Stimulated activated naive B cell treated with anti-CD40 and anti-IgM and Interleukin-4, amounts not matched to agents 10 μg/mL and 1 μg/mL and 100 μg/mL, for 72 hours (primary cell): ENCODE measurements around the gene SYNJ1.

ENCODE experiments used
- ATAC-seq, 2 donors: fragments of 150-1000 bp; cut with Tn5 transposase; replicated peaks; 2 replicates each; pipeline ENCODE4 v1.10.0; 2021; ENCODE audit warnings: moderate library complexity in 1 of 2
- DNase-seq: peaks from one replicate; pipeline ENCODE4 v3.0.0; 2021
- H3K27ac Mint-ChIP-seq: one replicate; pipeline ENCODE4 v1.8.0; 2022; ENCODE audit warnings: mild to moderate bottlenecking, mixed read lengths
- H3K27me3 Mint-ChIP-seq, 2 donors: one replicate each; pipeline ENCODE4 v1.8.0; 2022; ENCODE audit warnings: mixed read lengths in 2 of 2
- H3K36me3 Mint-ChIP-seq, 2 donors: one replicate each; pipeline ENCODE4 v1.8.0; 2022; ENCODE audit warnings: mixed read lengths in 2 of 2, mild to moderate bottlenecking in 1 of 2
- H3K4me1 Mint-ChIP-seq, 2 donors: one replicate each; pipeline ENCODE4 v1.8.0; 2022; ENCODE audit warnings: mixed read lengths in 2 of 2, mild to moderate bottlenecking in 1 of 2
- H3K4me3 Mint-ChIP-seq, 2 donors: one replicate each; pipeline ENCODE4 v1.8.0; 2022; ENCODE audit warnings: mild to moderate bottlenecking in 2 of 2, mixed read lengths in 2 of 2, moderate library complexity in 1 of 2
- H3K9me3 Mint-ChIP-seq, 2 donors: one replicate each; pipeline ENCODE4 v1.8.0; 2022; ENCODE audit warnings: mixed read lengths in 2 of 2, mild to moderate bottlenecking in 1 of 2

SYNJ1 gene

DNA sequence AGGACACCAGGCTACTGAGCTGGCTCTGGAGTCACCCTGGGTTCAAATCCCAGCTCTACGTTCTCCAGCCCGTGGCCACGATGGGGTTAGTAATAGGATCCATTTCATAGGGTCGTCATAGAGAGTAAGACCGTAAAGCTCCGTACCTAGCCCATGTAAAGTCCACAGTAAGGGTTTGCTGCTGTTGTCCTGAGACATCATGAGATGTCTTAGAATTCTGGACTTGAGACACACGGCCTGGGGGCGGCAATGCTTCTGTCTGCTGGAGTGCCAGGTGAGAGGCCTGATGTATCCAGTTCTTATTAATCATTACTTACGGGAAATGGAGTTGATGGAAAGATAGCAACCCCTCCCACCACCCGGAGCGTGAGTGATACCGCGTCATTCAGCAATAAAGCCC is 146.1 kb downstream of the SYNJ1 start:
- ATAC-seq (no peak), DNase-seq (no peak)
- H3K27me3 Mint-ChIP-seq, result no peaks in the 10 kb centered on the region
- H3K4me3 Mint-ChIP-seq, result no peak overlapping the region
- no peak overlapping the region for H3K27ac Mint-ChIP-seq
- no peaks in the 10 kb centered on the region for H3K9me3 Mint-ChIP-seq
- no peaks in the 10 kb centered on the region for H3K4me1 Mint-ChIP-seq
- peaks cover 16 to 21% of the 10 kb centered on the region in 2 donors for H3K36me3 Mint-ChIP-seq

DNA sequence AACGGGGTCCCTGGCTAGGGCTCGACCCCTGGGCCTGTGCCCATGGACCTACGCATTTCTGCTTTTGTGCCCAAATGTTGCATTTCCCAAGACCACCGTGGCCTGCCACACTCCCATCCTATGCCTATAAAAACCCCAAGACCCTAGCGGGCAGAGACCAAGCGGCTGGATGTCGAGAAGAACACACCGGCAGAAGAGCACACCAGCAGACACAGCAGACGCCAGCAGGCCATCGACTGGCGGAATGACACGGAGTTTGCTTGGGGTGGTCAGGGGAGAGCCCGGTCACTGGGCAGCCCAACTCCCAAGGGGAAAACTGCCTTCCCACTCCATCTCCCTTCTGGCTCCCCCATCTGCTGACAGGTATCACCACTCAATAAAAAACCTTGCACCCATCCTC is 146.9 kb downstream of the SYNJ1 start:
- Mint-ChIP-seq H3K9me3 (no peaks in the 10 kb centered on the region), H3K4me3 (no peak overlapping the region), H3K27ac (no peak overlapping the region), H3K36me3 (peaks cover 16 to 21% of the 10 kb centered on the region in 2 donors), H3K4me1 (no peaks in the 10 kb centered on the region), H3K27me3 (no peaks in the 10 kb centered on the region)
- DNase-seq (no peak), ATAC-seq (no peak)
